Activated T-helper 1 cell treated with Interleukin-2 at 50 U/mL for 16 hours (primary cell): ENCODE data around the gene TBC1D2.
"Not testable (repeated sequence)": the region's sequence is repeated elsewhere in the genome, so short reads cannot be mapped to it uniquely, and the experiment has no call there.

Source experiments
- DNase-seq: peaks from one replicate; pipeline ENCODE4 v3.0.0-alpha.2; 2020; ENCODE audit warnings: low read depth

Gene TBC1D2

GRCh38 chr9:98187926-98188325, 67.5 kb downstream of the TBC1D2 start:
- no peak for DNase-seq

DNA sequence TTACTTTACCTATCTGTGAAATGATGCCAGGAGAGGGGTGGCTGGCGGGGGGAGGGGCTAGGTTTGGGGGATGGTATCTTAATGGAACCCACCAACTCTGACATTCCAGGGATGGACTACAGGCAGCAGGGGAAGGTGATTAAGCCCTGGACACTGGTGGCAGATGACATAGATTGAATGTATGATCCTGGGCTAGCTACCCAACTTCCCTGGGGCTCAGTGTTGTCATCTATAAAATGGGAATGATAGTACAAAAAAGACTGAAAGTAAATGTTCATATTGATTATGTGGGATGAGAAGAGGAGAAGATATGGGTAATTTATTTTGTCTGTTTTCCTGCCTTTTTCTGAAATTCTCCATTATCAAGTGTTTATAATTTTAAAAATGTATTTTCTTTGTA, 69.2 kb downstream of the TBC1D2 start:
- no peak for DNase-seq

GRCh38 chr9:98185611-98186171, 69.8 kb downstream of the TBC1D2 start:
- no peak for DNase-seq

DNA sequence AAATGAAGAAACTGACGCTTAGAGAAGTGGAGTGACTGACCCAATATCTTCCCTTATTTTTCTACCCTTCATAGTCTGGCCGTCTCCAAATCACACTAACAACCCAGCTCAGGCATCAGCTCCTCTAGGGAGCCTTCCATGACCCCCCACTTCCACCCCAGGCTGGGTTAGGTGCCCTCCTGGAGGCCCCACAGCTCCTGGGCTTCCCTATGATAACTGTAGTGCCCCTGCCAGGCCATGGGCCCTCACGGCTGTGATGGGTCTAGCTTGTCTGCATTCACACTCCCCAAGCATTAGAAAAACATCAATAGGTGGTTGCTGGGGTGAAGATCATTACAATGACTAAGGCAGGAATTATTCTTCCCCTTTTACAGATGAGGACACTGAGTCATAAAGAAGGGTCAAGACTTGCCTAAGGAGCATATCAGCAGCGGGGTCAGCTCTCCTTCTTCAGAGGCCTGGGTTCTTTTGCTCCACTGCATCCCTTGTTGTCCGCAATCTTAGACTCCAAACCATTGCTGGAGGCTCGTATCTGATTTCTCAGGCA, 70.4 kb downstream of the TBC1D2 start:
- DNase-seq: no peak

DNA sequence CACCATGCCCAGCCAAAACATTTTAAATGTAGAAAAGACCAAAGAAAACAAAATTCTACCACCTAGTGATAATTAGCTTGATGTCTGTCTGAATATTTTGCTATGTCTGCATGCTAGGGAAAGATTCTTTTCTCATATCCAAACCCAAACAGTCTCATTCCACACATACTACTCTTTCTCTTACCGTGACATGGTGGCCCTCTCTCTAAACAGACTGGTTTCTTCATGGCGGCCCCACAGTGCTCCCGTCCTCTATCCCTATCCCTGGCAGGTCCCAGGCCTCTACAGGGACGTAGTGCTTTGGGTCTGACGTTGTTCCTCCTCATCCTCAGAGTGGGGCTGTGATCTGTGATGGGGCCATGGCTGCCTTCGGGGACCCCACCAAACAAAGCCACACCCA, 71.1 kb downstream of the TBC1D2 start:
- no peak for DNase-seq

- no peak for DNase-seq
Observed at GRCh38 chr9:98182889-98183599, 72.4 kb downstream of the TBC1D2 start.

- DNase-seq: no peak
Observed at GRCh38 chr9:98182069-98182820, 73.2 kb downstream of the TBC1D2 start.

DNA sequence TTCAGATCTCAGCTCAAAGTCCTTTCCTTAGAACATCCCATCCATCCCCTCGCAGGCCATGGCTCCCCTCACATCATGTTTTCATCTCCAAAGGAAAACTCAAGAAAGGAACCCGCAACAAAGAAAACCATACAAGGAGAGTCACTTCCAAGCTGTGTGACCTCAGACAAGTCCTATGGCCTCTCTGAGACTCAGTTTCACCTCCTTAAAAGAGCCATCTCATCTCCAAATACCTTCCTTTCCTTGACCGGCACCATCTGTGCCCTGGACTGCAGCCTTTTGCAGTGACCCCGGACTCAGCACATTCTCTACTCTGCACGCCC, 73.7 kb downstream of the TBC1D2 start:
- no peak for DNase-seq

- DNase-seq: no peak
Observed at GRCh38 chr9:98180996-98181395, 74.5 kb downstream of the TBC1D2 start.

GRCh38 chr9:98178874-98179850, 76.3 kb downstream of the TBC1D2 start:
- no peak for DNase-seq

- DNase-seq: no peak
Observed at GRCh38 chr9:98176391-98177259, 78.8 kb downstream of the TBC1D2 start.

DNA sequence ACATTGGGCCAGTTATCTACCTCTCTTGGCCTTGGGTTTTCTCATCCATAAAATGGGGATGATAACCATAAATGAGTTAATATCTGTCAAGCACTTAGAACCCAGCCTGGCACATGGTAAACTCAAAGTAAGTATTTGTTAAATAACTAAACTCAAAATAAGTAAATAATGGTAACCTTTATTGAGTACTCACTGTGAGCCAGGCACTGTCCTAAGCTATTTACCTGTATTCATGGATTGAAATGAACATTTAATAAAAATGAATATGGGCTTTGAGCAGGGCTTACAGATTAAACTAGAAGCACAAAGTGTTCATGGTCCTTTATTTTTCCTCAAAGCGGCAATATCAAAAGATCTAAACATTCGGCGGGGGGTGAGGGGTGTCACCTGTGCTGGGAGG, 79.7 kb downstream of the TBC1D2 start:
- no peak for DNase-seq

GRCh38 chr9:98175028-98175569, 80.3 kb downstream of the TBC1D2 start:
- DNase-seq: no peak

GRCh38 chr9:98174502-98174918, 80.9 kb downstream of the TBC1D2 start:
- not testable (repeated sequence) for DNase-seq

- no peak for DNase-seq
Observed at GRCh38 chr9:98173181-98173580, 82.3 kb downstream of the TBC1D2 start.

GRCh38 chr9:98172604-98173003, 82.8 kb downstream of the TBC1D2 start:
- no peak for DNase-seq

- no peak for DNase-seq
Observed at GRCh38 chr9:98171176-98171925, 84.1 kb downstream of the TBC1D2 start.

DNA sequence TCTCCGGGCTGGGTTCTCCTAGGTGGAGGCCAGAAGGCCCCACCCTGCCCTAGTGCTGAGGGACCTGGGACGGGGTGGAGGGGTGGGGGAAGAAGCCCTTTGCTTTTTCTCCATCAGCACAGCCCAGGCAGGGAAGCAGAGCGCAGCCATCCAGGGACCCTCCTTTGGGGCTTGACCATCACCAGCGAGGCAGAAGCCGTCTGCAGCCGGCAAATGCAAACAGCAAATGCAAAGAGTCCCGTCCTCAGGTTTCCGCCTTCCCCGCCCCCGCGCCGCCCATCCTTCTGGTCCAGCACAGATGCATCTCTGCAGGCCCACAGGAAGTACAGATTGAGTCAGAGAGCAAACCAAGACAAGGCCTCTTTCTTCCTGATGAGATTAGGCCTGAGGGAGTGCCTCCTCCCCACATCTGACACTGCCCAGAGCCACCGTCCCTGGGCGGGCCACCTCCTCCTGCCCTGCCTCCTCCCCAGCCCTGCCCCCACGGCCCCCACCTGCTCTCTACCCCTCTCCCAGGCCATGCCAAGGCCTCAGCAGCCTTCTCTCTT, 86.4 kb downstream of the TBC1D2 start:
- DNase-seq: peak; percentile 21

DNA sequence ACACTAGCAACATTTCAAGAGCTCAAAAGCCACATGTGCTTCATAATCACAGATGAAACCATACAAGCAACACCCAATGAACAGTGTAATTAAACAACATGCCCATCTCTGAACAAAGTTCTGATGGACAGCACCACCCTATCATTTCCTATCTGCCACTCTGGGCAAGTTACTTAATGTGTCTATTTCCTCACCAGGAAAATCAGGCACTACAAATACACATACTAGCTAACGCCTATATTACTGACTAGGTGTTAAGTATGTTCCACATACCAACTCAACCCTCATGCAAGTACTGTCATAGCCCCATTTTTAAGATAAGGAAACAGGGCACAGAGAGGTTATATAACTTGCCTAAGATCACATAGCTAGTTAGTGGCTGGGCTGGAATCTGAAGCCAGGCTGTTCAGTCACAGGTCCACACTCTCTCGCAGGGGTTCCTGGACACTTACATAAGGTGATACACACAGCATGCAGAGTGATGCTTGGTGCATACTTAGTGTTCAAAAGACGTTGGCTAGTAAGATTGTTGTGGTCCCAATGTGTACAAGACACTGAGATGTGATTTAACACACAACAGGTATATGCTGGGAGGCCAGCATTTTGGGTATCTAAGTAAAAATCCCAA, 87.2 kb downstream of the TBC1D2 start:
- DNase-seq: no peak
